ENCODE measurements around the gene SULT4A1.

SULT4A1 gene

GRCh38 chr22:43858156-43858895 is 4.0 kb downstream of the SULT4A1 start:
- in situ Hi-C loops (cut with MboI; ENCODE audit: low pct_unique_long_range_greater_than_20kb, low sequenced_read_pairs, unreplicated experiment): no loop called here
- no peak for TF ChIP-seq CTCF (IDR thresholded peaks at IDR 0.05; ENCODE audit: extremely low read depth, insufficient read depth, missing control alignments)
- DNase-seq (ENCODE audit: low spot score): no peak

GRCh38 chr22:43857367-43857766 is 4.9 kb downstream of the SULT4A1 start:
- DNase-seq (ENCODE audit: low spot score): no peak
- TF ChIP-seq CTCF (IDR thresholded peaks at IDR 0.05; ENCODE audit: extremely low read depth, insufficient read depth, missing control alignments): no peak
- in situ Hi-C loops (cut with MboI; ENCODE audit: low pct_unique_long_range_greater_than_20kb, low sequenced_read_pairs, unreplicated experiment): no loop called here

GRCh38 chr22:43855431-43855830 is 6.9 kb downstream of the SULT4A1 start:
- TF ChIP-seq CTCF (IDR thresholded peaks at IDR 0.05; ENCODE audit: extremely low read depth, insufficient read depth, missing control alignments): no peak
- no peak for DNase-seq (ENCODE audit: low spot score)
- in situ Hi-C loops (cut with MboI; ENCODE audit: low pct_unique_long_range_greater_than_20kb, low sequenced_read_pairs, unreplicated experiment): no loop called here

- TF ChIP-seq CTCF (IDR thresholded peaks at IDR 0.05; ENCODE audit: extremely low read depth, insufficient read depth, missing control alignments): no peak
- in situ Hi-C loops (cut with MboI; ENCODE audit: low pct_unique_long_range_greater_than_20kb, low sequenced_read_pairs, unreplicated experiment): no loop called here
- no peak for DNase-seq (ENCODE audit: low spot score)
Measured at GRCh38 chr22:43854786-43855271, 7.5 kb downstream of the SULT4A1 start.

- no peak for TF ChIP-seq CTCF (IDR thresholded peaks at IDR 0.05; ENCODE audit: extremely low read depth, insufficient read depth, missing control alignments)
- DNase-seq (ENCODE audit: low spot score): no peak
- in situ Hi-C loops (cut with MboI; ENCODE audit: low pct_unique_long_range_greater_than_20kb, low sequenced_read_pairs, unreplicated experiment): no loop called here
Measured at GRCh38 chr22:43854121-43854785, 8.1 kb downstream of the SULT4A1 start.

- in situ Hi-C loops (cut with MboI; ENCODE audit: low pct_unique_long_range_greater_than_20kb, low sequenced_read_pairs, unreplicated experiment): no loop called here
- TF ChIP-seq CTCF (IDR thresholded peaks at IDR 0.05; ENCODE audit: extremely low read depth, insufficient read depth, missing control alignments): no peak
- DNase-seq (ENCODE audit: low spot score): no peak
Measured at GRCh38 chr22:43853328-43853931, 8.9 kb downstream of the SULT4A1 start.

Data from GM13977 (cell line).